DOHH2 (cell line): ENCODE results near the gene RHCE.

ENCODE experiments used
- EZH2phosphoT487 ChIP-seq: fragments of 200-600 bp; sonication (generic); IDR thresholded peaks from 2 replicates; pipeline ENCODE4 v1.6.1; 2017; ENCODE audit warnings: borderline replicate concordance, mild to moderate bottlenecking, antibody characterized with exemption, low read length, moderate library complexity, mixed read lengths
- TF ChIP-seq, protein P1 (sequence below): fragments of 200-600 bp; sonication (generic); IDR thresholded peaks from one replicate; pipeline ENCODE4 v1.5.1; 2014; ENCODE audit warnings: antibody characterized with exemption, mild to moderate bottlenecking, low read depth, low read length; ENCODE audit not compliant: poor library complexity, severe bottlenecking

DNA sequence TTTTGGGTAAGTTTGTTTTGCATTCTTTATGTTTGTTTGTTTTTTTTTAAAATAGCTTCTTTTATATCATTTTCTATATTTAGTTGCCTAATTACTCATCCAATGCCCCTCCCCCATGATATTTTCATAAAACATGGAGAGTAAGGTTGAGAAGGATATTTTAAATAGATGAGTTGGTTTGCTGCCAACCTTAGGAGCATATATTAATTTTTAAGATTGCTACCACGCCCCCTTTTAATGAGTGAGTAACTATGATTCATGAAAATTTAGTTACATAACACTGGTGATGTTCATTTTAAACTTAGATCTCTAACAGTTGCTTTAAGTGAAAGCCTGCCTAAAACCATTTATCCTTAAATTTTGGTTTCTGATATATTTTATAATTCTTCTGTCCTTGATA, 63.8 kb downstream of the RHCE start:
- TF ChIP-seq, protein P1, sequence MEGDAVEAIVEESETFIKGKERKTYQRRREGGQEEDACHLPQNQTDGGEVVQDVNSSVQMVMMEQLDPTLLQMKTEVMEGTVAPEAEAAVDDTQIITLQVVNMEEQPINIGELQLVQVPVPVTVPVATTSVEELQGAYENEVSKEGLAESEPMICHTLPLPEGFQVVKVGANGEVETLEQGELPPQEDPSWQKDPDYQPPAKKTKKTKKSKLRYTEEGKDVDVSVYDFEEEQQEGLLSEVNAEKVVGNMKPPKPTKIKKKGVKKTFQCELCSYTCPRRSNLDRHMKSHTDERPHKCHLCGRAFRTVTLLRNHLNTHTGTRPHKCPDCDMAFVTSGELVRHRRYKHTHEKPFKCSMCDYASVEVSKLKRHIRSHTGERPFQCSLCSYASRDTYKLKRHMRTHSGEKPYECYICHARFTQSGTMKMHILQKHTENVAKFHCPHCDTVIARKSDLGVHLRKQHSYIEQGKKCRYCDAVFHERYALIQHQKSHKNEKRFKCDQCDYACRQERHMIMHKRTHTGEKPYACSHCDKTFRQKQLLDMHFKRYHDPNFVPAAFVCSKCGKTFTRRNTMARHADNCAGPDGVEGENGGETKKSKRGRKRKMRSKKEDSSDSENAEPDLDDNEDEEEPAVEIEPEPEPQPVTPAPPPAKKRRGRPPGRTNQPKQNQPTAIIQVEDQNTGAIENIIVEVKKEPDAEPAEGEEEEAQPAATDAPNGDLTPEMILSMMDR, result no peak
- TF ChIP-seq EZH2phosphoT487, result no peak
